ENCODE results near the gene HSPA14. TPM values are rescaled to one million over a fixed set of nuclear protein-coding genes. Genes with fewer than 3 reads are reported as not detected.

Gene HSPA14
- total RNA-seq, 1 experiment from 2014 or later: 41.0 TPM

GRCh38 chr10:14873090-14873760, 35.1 kb downstream of the HSPA14 start:
- Histone ChIP-seq H3K23me2 (ENCODE audit: insufficient read length, low read depth, low read length, poor library complexity, severe bottlenecking) (no peaks in the 10 kb centered on the region), H2BK20ac (ENCODE audit: low read depth, low read length, poor library complexity, severe bottlenecking) (no peak overlapping the region), H3K27ac (ENCODE audit: insufficient read length, low read depth, low read length) (no peak overlapping the region), H3K4me2 (ENCODE audit: insufficient read depth, insufficient read length, low read length) (no peak overlapping the region), H2BK12ac (ENCODE audit: insufficient read length, low read depth, low read length) (no peak overlapping the region), H4K91ac (ENCODE audit: insufficient read length, low read depth, low read length) (no peak overlapping the region), H4K20me1 (ENCODE audit: control insufficient read depth, insufficient read depth, insufficient read length) (no peaks in the 10 kb centered on the region), H3K4ac (ENCODE audit: low read depth, low read length) (no peak overlapping the region), H3K56ac (ENCODE audit: insufficient read length, low read depth, low read length) (no peak overlapping the region), H2AFZ (ENCODE audit: low read length) (no peak overlapping the region), H3K14ac (ENCODE audit: insufficient read depth, low read length) (no peak overlapping the region), H3K27me3 (ENCODE audit: insufficient read depth, low read length) (no peaks in the 10 kb centered on the region), H4K5ac (ENCODE audit: insufficient read length, low read depth, low read length) (no peak overlapping the region), H2AK5ac (ENCODE audit: insufficient read length, low read length) (no peak overlapping the region), H3K9me3 (ENCODE audit: control insufficient read depth, low read depth, low read length) (no peaks in the 10 kb centered on the region), H3T11ph (ENCODE audit: low read length) (no peak overlapping the region), H3K79me2 (ENCODE audit: insufficient read depth, low read length) (no peaks in the 10 kb centered on the region; the same call in 1 of the 2 replicates), H2BK15ac (ENCODE audit: low read depth, low read length) (no peak overlapping the region), H2BK5ac (ENCODE audit: insufficient read length, low read length) (no peak overlapping the region), H3K79me1 (ENCODE audit: insufficient read depth, low read depth, low read length, poor library complexity, severe bottlenecking) (no peaks in the 10 kb centered on the region), H3K18ac (ENCODE audit: insufficient read length, low read depth, low read length) (no peak overlapping the region), H3K4me1 (ENCODE audit: insufficient read depth, low read length) (peaks cover 5% of the 10 kb centered on the region; the same call in 1 of the 2 replicates), H4K8ac (replicated peaks; ENCODE audit: insufficient read length, low read depth, low read length) (no peak overlapping the region), H2BK120ac (ENCODE audit: low read depth, low read length, poor library complexity, severe bottlenecking) (no peak overlapping the region), H3K9ac (ENCODE audit: extremely low read depth, insufficient read length, low read length) (no peak overlapping the region), H3K23ac (ENCODE audit: insufficient read length, low read depth, low read length) (no peak overlapping the region)
- Mint-ChIP-seq H3K36me3 (ENCODE audit: insufficient read depth in 1 of 3, low read depth in 3 of 3) (peaks cover 4 to 23% (median 20%) of the 10 kb centered on the region in 3 experiments; a peak in 6 of 7 replicates), H3K4me3 (no peak overlapping the region), H3K27me3 (ENCODE audit: low read depth) (no peaks in the 10 kb centered on the region), H3K4me1 (peaks cover 16 to 23% of the 10 kb centered on the region in 2 experiments), H3K9me3 (no peaks in the 10 kb centered on the region), H3K27ac (no peak overlapping the region)
- DNase-seq: no peak
- no peak for TF ChIP-seq CTCF (conservative IDR thresholded peaks at IDR 0.05)
- WGBS (ENCODE audit: extremely low coverage, insufficient read length, low lambda C conversion rate): no CpG with 5 or more reads among the region's 2 CpGs
